GM19043 (cell line): Measurements from ENCODE around the gene BCL7A.
"Not testable (repeated sequence)": the region's sequence is repeated elsewhere in the genome, so short reads cannot be mapped to it uniquely, and the experiment has no call there.

Experiments used
- ATAC-seq: cut with Tn5 transposase; IDR thresholded peaks from one replicate; pipeline ENCODE4 v1.9.1; 2021; ENCODE audit warnings: low read depth; ENCODE audit not compliant: unreplicated experiment

The BCL7A gene

DNA sequence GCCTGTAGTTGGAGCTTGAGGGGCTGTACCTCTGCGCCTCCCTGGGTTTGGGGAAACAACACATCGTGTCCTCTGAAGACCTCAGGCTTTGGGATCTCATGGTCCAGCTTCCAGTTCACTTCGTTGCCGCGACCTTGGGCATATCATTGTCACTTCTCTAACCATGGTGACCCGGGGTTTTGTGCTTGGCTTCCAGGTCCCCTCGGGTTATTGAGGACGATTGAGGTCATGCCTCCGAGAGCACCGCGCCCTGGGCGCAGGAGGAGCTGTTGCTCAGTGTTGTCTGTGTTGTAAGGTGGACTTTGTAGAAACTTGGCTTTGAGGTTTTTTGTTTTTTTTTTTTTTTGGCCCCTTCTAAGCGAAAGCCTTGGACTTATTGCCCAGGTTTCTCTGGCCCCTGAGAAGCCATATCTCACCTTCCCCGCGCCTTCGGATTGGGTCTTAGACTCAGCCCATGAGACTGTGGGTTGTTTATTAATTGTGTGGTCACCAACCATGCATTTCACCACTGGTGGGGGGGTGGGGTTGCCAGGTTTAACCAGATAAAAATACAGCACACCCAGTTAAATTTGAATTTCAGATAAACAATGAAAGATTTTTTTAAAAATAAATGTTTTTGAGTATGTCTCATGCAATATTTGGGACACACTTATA is 2.6 kb downstream of the BCL7A start:
- no peak for ATAC-seq

DNA sequence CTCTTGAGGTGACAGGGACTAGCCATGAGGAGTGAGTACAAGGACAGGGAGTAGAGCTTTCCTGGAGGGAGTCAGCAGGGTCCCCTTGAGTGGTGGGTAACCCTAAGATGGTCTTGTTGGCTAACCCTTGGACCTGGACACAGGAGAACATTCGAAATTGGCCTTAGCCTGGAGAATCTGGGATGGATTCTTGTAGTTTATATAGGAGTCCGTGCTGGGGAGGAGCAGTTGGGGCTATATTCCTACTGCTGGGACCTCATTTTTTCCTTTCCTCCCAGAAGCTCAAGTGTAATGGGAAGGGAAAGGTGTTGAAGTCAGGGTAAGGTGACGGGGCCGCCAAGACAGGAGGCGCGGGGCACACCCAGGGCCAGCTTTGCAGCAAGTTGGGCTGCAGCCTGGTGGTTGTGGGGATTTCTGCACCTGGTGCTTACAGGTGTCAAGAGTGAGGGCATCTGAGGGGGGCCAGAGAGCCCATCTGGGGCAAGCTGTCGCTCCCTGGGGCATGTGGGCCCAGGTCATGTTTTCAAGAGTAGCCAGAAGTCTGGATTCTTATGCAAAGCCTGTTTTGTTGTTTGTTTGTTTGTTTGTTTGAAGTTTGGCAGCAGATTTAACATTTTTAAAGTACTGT is 5.1 kb downstream of the BCL7A start:
- no peak for ATAC-seq

DNA sequence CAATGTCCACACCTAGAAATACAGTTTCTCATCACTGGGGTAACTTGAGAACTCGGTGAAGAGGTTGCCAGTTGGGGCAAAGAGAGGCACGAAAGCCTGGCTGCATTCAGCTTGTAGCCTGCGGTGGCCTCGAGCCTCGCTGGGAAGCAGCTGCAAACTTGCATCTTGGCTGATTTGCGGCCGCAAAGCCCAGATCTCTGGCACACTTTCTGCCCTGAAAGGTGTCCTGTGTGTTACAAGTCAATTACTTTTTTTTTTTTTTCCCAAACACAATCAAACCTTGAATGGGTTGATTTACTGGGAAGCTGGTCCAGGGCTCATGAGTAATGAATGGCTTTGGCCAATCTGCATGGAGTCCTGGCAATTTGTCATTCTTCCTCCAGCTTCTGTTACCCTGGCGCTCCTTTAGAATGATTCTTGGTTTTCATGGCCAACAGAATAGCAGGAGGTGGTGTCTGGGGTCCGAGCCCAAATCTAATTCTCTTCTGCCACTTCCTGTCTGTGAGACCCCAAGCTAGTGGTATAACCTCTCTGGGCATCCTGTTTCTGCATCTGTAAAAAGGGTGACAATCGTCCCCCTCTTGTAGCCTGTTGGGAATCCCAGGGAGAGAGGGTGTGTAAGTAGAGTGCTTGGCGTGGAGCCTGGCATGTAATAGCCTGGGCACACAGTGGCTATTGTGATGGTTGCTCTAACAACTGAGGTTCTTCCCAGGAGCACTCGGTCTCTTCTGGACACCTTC is 6.7 kb downstream of the BCL7A start:
- ATAC-seq: no peak

DNA sequence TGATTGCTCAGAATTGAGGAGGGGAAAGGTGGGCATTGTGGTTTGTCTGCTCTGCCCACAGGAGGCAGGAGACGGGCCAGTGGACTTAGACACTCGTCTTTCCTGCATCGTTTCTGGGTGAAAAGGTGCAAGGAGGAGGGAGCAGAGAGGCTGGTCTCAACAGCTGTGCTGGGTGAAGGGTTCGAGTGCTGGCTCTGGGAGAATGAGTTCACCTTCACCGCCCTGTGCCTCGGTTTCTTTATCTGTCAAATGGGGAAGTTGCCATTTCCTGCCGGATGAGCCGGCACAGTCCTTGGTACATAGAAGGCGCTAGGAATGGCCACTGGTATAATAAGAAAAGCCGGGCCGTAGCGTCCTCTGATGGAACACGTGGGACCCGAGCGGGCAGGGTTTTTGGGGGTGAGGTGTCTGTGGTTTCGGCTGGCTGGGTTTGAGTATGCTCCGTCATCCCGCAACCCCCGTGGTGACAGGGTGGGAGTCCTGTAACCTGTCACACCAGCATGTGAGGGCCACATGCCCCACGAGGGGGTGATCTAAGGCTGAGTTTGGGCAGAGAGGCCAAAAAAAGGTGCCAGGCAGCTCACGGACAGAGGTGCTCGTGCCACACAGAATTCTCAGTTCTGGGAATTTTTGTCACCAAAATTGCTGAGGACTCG is 7.3 kb downstream of the BCL7A start:
- no peak for ATAC-seq

GRCh38 chr12:122029620-122030423 is 8.1 kb downstream of the BCL7A start:
- ATAC-seq: no peak

DNA sequence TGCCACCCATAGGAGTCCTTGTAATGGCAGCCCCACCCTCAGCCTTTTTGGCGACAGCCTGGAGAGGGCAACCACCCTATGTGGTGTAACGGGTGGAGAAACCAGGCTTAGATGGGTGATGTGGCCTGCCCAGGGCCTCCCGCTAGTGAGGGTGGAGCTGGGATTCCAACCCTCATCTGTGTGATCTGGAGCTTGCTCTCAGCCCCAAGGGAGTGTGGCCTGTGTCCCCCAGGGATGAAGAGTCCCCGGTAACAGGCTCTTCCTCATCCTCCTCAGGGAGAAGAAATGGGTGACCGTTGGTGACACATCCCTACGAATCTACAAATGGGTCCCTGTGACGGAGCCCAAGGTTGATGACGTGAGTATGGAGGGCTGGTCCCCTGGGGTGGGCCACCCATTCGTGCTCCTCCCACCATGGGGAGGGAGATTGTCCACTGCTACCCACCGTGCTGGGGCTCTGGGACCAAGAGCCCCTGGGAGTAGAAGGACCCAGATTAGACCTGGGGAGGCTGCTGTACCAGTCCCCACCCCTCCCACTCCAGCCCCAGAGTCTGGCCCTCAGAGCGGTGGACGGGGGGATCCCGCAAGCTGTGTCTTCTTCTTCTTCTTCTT is 8.8 kb downstream of the BCL7A start:
- no peak for ATAC-seq

- ATAC-seq: no peak
These were observed 9.9 kb downstream of the BCL7A start for GRCh38 chr12:122031342-122032216.

DNA sequence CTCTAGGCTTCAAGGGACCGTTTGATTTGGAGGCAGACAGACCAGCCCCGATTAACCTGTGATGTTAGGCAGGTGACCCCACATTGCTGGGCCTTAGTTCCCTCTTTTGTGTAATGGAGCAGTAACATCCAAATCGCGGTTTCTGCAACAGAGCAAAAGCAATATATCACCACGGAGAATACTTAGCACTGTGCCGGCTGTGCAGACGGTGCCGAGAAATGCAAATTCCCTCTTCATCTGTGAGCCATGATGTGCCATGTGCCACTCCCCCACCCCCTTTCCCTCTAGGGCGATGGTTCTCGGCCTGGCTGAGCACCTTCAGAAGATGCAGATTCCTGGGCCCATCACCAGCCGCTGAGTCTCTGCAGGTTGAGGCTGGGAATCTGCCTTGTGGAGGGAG is 10.9 kb downstream of the BCL7A start:
- ATAC-seq: no peak

- ATAC-seq: no peak
These were observed 13.6 kb downstream of the BCL7A start for GRCh38 chr12:122035292-122035691.

DNA sequence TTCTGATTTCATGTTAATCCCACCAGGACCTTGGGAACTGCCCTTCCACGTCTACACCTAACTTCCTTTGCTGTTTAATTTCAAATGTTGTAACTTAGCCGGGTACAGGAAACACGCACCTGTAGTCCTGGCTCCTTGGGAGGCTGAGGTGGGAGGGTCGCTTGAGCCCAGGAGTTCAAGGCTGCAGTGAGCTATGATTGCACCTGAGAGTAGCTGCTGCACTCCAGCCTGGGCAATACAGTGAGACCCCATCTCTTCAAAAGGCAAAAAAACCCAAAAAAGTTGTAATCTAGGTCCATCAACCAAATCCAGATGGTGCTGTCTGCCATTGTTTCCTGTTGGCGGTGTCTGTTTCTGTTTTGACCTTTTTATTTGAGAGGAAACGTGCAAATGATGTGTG is 14.5 kb downstream of the BCL7A start:
- no peak for ATAC-seq

DNA sequence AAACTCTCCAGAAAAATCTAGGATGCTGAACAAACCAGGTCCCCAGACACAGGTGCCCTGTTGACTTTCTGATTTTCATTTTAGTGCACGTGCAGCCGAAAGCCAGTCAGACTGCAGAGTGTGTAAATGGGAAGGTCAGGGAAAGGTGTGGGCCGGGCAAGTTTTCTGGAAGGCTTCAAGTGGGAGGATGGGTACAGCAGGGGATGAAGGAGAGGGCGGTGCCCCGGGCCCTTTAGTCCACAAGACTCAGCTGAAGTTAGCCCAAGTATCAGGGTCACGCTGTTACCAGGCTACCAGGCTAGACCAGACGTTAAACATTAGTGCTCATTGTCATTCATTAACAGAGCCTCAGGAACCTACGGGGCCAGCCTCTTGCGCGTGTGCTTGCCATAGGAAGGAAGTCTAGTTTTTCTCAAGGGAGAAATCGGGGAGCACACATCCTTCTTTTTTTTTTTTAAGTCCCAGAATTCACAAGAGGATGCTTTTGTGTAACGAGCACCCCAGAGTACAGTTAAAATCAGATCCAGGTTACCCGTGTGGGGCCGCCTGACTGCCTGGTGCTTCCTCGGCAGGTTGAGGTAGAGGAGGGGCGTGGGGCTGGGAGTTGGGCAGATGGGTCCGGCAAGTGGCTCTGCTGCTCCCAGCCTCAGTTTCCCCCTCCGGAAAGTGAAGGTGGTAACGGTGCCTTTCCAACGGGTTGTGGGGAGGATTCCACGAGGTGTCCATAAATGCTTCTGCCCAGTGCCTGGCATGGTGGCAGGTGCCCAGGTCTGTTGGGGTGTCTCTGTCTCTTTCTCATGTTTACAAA is 19.1 kb downstream of the BCL7A start:
- peak; percentile 49 for ATAC-seq

DNA sequence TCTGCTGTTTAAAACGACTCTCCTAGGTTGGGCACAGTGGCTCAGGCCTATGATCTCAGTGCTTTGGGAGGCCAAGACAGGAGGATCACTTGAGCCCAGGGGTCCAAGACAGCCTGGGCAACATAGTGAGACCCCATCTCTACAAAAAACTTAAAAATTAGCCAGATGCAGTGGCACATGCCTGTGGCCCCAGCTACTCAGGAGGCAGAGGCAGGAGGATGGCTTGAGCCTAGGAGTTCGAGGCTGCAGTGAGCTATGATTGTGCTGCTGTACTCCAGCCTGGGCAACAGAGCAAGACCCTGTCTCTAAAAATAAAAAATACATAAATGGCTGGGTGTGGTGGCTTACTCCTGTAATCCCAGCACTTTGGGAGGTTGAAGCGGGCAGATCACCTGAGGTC is 19.8 kb downstream of the BCL7A start:
- not testable (repeated sequence) for ATAC-seq

DNA sequence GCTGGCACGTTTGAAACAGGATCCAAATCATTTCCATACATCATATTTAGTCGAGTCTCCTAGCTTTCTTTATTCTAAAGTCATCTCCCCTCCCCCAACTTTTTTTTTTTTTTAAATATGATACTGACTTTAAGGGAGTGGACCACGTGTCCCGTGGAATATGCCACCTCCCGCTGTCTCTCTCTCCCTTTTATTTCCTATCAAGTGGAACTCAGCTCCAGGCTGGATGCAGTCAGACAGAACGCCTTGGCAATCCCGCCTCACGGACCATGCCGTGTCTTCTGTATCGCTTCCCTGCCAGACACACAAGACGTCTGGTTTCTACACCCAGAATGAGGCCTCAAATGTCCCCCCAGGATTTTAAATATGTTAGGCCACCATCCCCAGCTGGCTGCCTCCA is 21.2 kb downstream of the BCL7A start:
- no peak for ATAC-seq

- ATAC-seq: no peak
These were observed 21.8 kb downstream of the BCL7A start for GRCh38 chr12:122043476-122043875.

DNA sequence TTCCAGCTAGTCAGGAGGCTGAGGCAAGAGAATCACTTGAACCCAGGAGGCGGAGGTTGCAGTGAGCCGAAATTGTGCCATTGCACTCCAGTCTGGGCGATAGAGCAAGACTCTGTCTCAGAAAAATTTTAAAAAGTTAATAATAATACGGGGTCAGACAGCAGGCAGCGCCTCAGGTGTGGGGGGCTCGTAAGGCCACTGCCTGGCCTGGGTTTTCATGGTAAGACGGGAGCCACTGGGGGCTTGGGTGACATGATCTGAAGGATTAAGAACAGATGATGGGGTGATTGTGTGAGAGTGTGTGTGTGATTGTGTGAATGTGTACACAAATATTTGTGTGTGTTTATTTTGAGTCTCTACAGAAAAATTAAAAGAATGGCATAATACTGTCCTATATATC is 23.6 kb downstream of the BCL7A start:
- no peak for ATAC-seq

- no peak for ATAC-seq
These were observed 24.5 kb downstream of the BCL7A start for GRCh38 chr12:122046145-122046544.

- no peak for ATAC-seq
These were observed 26.5 kb downstream of the BCL7A start for GRCh38 chr12:122048151-122048550.

DNA sequence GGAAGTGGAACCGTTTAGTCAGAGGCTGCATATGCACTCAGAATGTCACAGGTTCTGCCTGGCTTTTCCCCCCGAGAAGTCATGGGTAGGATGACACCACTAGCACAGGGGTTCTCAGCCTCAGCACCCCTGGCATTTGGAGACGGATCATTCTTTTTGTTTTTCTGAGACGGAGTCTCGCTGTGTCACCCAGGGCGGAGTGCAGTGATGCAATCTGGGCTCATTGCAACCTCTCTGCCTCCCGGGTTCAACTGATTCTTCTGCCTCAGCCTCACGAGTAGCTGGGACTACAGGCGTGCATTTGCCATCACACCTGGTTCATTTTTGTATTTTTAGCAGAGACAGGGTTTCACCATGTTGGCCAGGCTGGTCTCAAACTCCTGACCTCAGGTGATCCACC is 28.1 kb downstream of the BCL7A start:
- no peak for ATAC-seq
